A549 (cell line): ENCODE data around the gene SUDS3. TPM values are rescaled to one million over a fixed set of nuclear protein-coding genes. Genes with fewer than 3 reads are reported as not detected.

Source experiments
- ATAC-seq, 2 experiments: fragments of 200-7000 bp in 1 of 2; fragments of >200 bp in 1 of 2; cut with Nextera tagmentation in 1 of 2; cut with Tn5 transposase in 1 of 2; 3 replicates each; pipeline versions ENCODE4 v1.8.0 to v1.9.1; 2018 to 2020; ENCODE audit warnings: mild to moderate bottlenecking in 1 of 2, moderate library complexity in 1 of 2
- CTCF ChIA-PET: fragments of 300-600 bp; sonication (Branson Sonifier 250); formaldehyde crosslinking; extraction: SDS; loops from one replicate; lab custom pipeline; 2021; ENCODE audit warnings: antibody characterized with exemption, inconsistent platforms; lab: Yijun Ruan, JAX
- POLR2A ChIA-PET: fragments of 350-600 bp; formaldehyde crosslinking; extraction: SDS; loops from one replicate; lab custom pipeline; 2021; ENCODE audit warnings: antibody characterized with exemption, inconsistent platforms; lab: Yijun Ruan, JAX
- DNase-seq, 2 experiments: peaks; one replicate each; pipeline versions ENCODE4 v3.0.0 to v3.0.0-alpha.2; 2011 to 2016; ENCODE audit warnings: low read depth in 1 of 2, low spot score in 1 of 2
- FAIRE-seq: peaks from 2 replicates; lab custom pipeline; 2011; peaks lifted over from hg19 to GRCh38; lab: Jason Lieb, UNC
- H3K27ac ChIP-seq, 2 experiments: fragments of >200 bp; sonication (Bioruptor Twin); formaldehyde crosslinking; 3 replicates each; pipeline ENCODE4 v1.5.1; 2016 to 2017
- H3K4me1 ChIP-seq: fragments of >200 bp; sonication (Bioruptor Twin); formaldehyde crosslinking; 3 replicates; pipeline ENCODE4 v1.6.1; 2016
- H3K4me2 ChIP-seq: fragments of >200 bp; sonication (Bioruptor Twin); formaldehyde crosslinking; 3 replicates; pipeline ENCODE4 v1.6.1; 2016
- H3K4me3 ChIP-seq: fragments of >200 bp; sonication (Bioruptor Twin); formaldehyde crosslinking; 3 replicates; pipeline ENCODE4 v1.5.1; 2016
- H3K9me3 ChIP-seq: fragments of >200 bp; sonication (Bioruptor Twin); formaldehyde crosslinking; 3 replicates; pipeline ENCODE4 v1.6.1; 2016
- BHLHE40 ChIP-seq: IDR thresholded peaks from 2 replicates; pipeline ENCODE4 v1.6.1; 2012; ENCODE audit warnings: low read depth, low read length, inconsistent platforms
- CEBPB ChIP-seq, 2 experiments: fragments of >200 bp in 1 of 2; sonication (Bioruptor Twin) in 1 of 2; formaldehyde crosslinking in 1 of 2; IDR thresholded peaks; 2 replicates each; pipeline ENCODE4 v1.6.1; 2012 to 2016
- CHD2 ChIP-seq: fragments of 150-350 bp; IDR thresholded peaks from 2 replicates; pipeline ENCODE4 v1.6.1; 2014; ENCODE audit warnings: low read length; ENCODE audit not compliant: partially characterized antibody
- E2F6 ChIP-seq: IDR thresholded peaks from 2 replicates; pipeline ENCODE4 v1.6.1; 2012; ENCODE audit warnings: low read depth, borderline replicate concordance
- FOSB ChIP-seq: fragments of 250-450 bp; sonication (Bioruptor Pico); IDR thresholded peaks from 2 replicates; pipeline ENCODE4 v1.5.0; 2020; ENCODE audit warnings: mild to moderate bottlenecking, moderate library complexity
- FOSL2 ChIP-seq, 2 experiments: fragments of 450-650 bp in 1 of 2; fragments of >200 bp in 1 of 2; sonication (Bioruptor Twin) in 1 of 2; formaldehyde crosslinking; IDR thresholded peaks; 2 replicates each; pipeline versions ENCODE4 v1.5.0 to v1.6.1; 2016 to 2020; ENCODE audit warnings: mild to moderate bottlenecking in 1 of 2, moderate library complexity in 1 of 2
- FOXS1 ChIP-seq: fragments of 250-450 bp; sonication (Bioruptor Pico); IDR thresholded peaks from 2 replicates; pipeline ENCODE4 v1.5.0; 2020; ENCODE audit warnings: mild to moderate bottlenecking, moderate library complexity
- GATA3 ChIP-seq: IDR thresholded peaks from 2 replicates; pipeline ENCODE4 v1.6.1; 2012; ENCODE audit warnings: borderline replicate concordance
- HEYL ChIP-seq: fragments of 250-450 bp; sonication (Bioruptor Pico); IDR thresholded peaks from 2 replicates; pipeline ENCODE4 v1.8.0; 2021; ENCODE audit warnings: mild to moderate bottlenecking, moderate library complexity
- HMGXB4 ChIP-seq: fragments of 250-450 bp; sonication (Bioruptor Pico); IDR thresholded peaks from 2 replicates; pipeline ENCODE4 v1.5.0; 2021; ENCODE audit warnings: mild to moderate bottlenecking, moderate library complexity, borderline replicate concordance
- HOXB5 ChIP-seq: fragments of 250-450 bp; sonication (Bioruptor Pico); IDR thresholded peaks from 2 replicates; pipeline ENCODE4 v1.5.0; 2020; ENCODE audit warnings: mild to moderate bottlenecking, moderate library complexity
- MAFK ChIP-seq: fragments of 450-650 bp; IDR thresholded peaks from 2 replicates; pipeline ENCODE4 v1.6.1; 2014; ENCODE audit not compliant: partially characterized antibody
- MAZ ChIP-seq: fragments of 150-350 bp; IDR thresholded peaks from 2 replicates; pipeline ENCODE4 v1.6.1; 2014; ENCODE audit warnings: antibody characterized with exemption, low read depth, low read length, borderline replicate concordance
- PHF8 ChIP-seq: fragments of 200-600 bp; sonication (generic); IDR thresholded peaks from 2 replicates; pipeline ENCODE4 v1.6.1; 2016; ENCODE audit warnings: low read depth, mild to moderate bottlenecking, antibody characterized with exemption, moderate library complexity, borderline replicate concordance
- POLR2A ChIP-seq: IDR thresholded peaks from 2 replicates; pipeline ENCODE4 v1.6.1; 2012; ENCODE audit warnings: mild to moderate bottlenecking, low read length
- RARB ChIP-seq: fragments of 250-450 bp; sonication (Bioruptor Pico); IDR thresholded peaks from 2 replicates; pipeline ENCODE4 v1.8.0; 2021; ENCODE audit warnings: mild to moderate bottlenecking, moderate library complexity
- SREBF2 ChIP-seq: fragments of 450-650 bp; IDR thresholded peaks from 2 replicates; pipeline ENCODE4 v1.6.1; 2014; ENCODE audit warnings: mild to moderate bottlenecking, moderate library complexity
- TFCP2L1 ChIP-seq: fragments of 250-450 bp; sonication (Bioruptor Pico); IDR thresholded peaks from 2 replicates; pipeline ENCODE4 v1.5.0; 2021; ENCODE audit warnings: mild to moderate bottlenecking
- TP53 ChIP-seq: fragments of 250-450 bp; sonication (Bioruptor Pico); IDR thresholded peaks from 2 replicates; pipeline ENCODE4 v1.5.0; 2021; ENCODE audit warnings: mild to moderate bottlenecking, moderate library complexity
- USF2 ChIP-seq: fragments of 450-650 bp; IDR thresholded peaks from 2 replicates; pipeline ENCODE4 v1.6.1; 2014; ENCODE audit warnings: antibody characterized with exemption
- ZNF302 ChIP-seq: fragments of 250-450 bp; sonication (Bioruptor Pico); IDR thresholded peaks from 2 replicates; pipeline ENCODE4 v1.9.0; 2021; ENCODE audit warnings: inconsistent platforms, mild to moderate bottlenecking, moderate library complexity
- WGBS: methylation state at CpG from one replicate; pipeline ENCODE4 v1.1.6; 2017; ENCODE audit errors: missing lambda C conversion rate; 5-methylcytosine and 5-hydroxymethylcytosine counted together
- polyA plus RNA-seq, 4 experiments: library from polyadenylated mRNA; depleted of rRNA in 3 of 4; stranded (reverse); fragments of >200 nt; fragmentation: RNase III in 1 of 4; extraction: RNeasy Plus Mini Kit Qiagen cat#74134 plus additional on column Dnase treatment in 1 of 4; gene quantifications; 2 replicates in 3 of 4; 3 replicates in 1 of 4; pipeline ENCODE4 v1.2.3, GENCODE V29; 2011 to 2017

Gene SUDS3
- polyA plus RNA-seq, 2 of the 4 experiments (the other 2 are of a cell fraction) = 20.3 to 36.5 TPM

GRCh38 chr12:118334939-118335567 lies 41.3 kb upstream of the SUDS3 start:
- Histone ChIP-seq H3K9me3 (no peaks in the 10 kb centered on the region), H3K4me2 (peak overlapping the region; percentile 78; the same call in 1 of the 3 replicates), H3K4me3 (no peak overlapping the region), H3K4me1 (peaks cover 51% of the 10 kb centered on the region), H3K27ac (peak overlapping the region; percentile 52 to 69; a peak in 4 of 6 replicates)
- no peak for ATAC-seq
- no peak for FAIRE-seq
- WGBS = 96% methylated on average over 4 of the region's 4 CpGs
- CTCF ChIA-PET = interaction anchor here (0.7 to 1.5 kb wide), 3 partner anchors 24 to 41 kb away, joined by 3 to 5 read pairs (median 3); partner anchors contain the start of gene TAOK3
- DNase-seq = no peak
- POLR2A ChIA-PET = no interaction called here
- TF ChIP-seq FOXS1 (CRISPR knock-in tag) = no peak
- TF ChIP-seq RARB (CRISPR knock-in tag) = no peak

- 0 out of 3 replicates have a peak overlapping the region, but pooled peaks have one; percentile 7 for H3K4me3 ChIP-seq
- ATAC-seq (peak in 1 of 2 experiments; percentile 32; a peak in 3 of 6 replicates), FAIRE-seq (no peak), DNase-seq (peak in 1 of 2 experiments; percentile 29)
- POLR2A ChIA-PET = no interaction called here
- CTCF ChIA-PET = no interaction called here
- 3% methylated on average over 2 of the region's 2 CpGs for WGBS
- peak overlapping the region; percentile 78 for H3K4me2 ChIP-seq
- peaks cover 50% of the 10 kb centered on the region for H3K4me1 ChIP-seq
- peak overlapping the region; percentile 69 to 84; a peak in 5 of 6 replicates for H3K27ac ChIP-seq
- no peaks in the 10 kb centered on the region for H3K9me3 ChIP-seq
- TF ChIP-seq FOSL2 (IDR thresholded peaks at IDR 0.05) (no peak), FOSL2 (CRISPR knock-in tag; IDR thresholded peaks at IDR 0.05) (peak; percentile 51; the same call in 1 of the 2 replicates), SREBF2 (no peak)
These were observed 40.2 kb upstream of the SUDS3 start for GRCh38 chr12:118336123-118336522.

- peak overlapping the region; percentile 4; the same call in 1 of the 3 replicates for H3K4me3 ChIP-seq
- DNase-seq (peak in 1 of 2 experiments; percentile 57), FAIRE-seq (no peak), ATAC-seq (peak; percentile 34 to 60; a peak in 4 of 6 replicates)
- no peaks in the 10 kb centered on the region for H3K9me3 ChIP-seq
- peak overlapping the region; percentile 69 to 84 for H3K27ac ChIP-seq
- CTCF ChIA-PET = interaction anchor here (0.7 to 1.5 kb wide), 2 partner anchors 39 to 156 kb away, joined by 3 to 4 read pairs; partner anchors contain the start of gene SUDS3
- POLR2A ChIA-PET = no interaction called here
- 4% methylated on average over 6 of the region's 6 CpGs for WGBS
- TF ChIP-seq GATA3 (peak; percentile 10; the same call in 1 of the 2 replicates), HEYL (CRISPR knock-in tag) (no peak), FOSL2 (IDR thresholded peaks at IDR 0.05) (no peak), FOSL2 (CRISPR knock-in tag; IDR thresholded peaks at IDR 0.05) (peak; percentile 10; the same call in 1 of the 2 replicates), MAFK (no peak), CEBPB (IDR thresholded peaks at IDR 0.05) (peak in 1 of 2 experiments; percentile 18; a peak in 1 of 4 replicates)
- peaks cover 50% of the 10 kb centered on the region for H3K4me1 ChIP-seq
- peak overlapping the region; percentile 78 for H3K4me2 ChIP-seq
These were observed 39.0 kb upstream of the SUDS3 start for GRCh38 chr12:118337194-118337838.

- 38% methylated on average over 2 of the region's 2 CpGs for whole genome bisulfite sequencing
- no peak overlapping the region for H3K27ac ChIP-seq
- FAIRE-seq (peak; percentile 18), DNase-seq (no peak), ATAC-seq (no peak)
- ChIA-PET CTCF (interaction anchor here (0.7 kb wide), 1 partner anchor 238 kb away, joined by 3 read pairs; the partner anchor contains the start of gene VSIG10), POLR2A (no interaction called here)
- no peak for TF ChIP-seq ZNF302
- TF ChIP-seq USF2 = no peak
- TF ChIP-seq FOSB (CRISPR knock-in tag) = no peak
- TF ChIP-seq POLR2A = no peak
- TF ChIP-seq BHLHE40 = no peak
- TF ChIP-seq TFCP2L1 (CRISPR knock-in tag) = no peak
- no peak for TF ChIP-seq TP53 (CRISPR knock-in tag)
- no peak for TF ChIP-seq CHD2
- TF ChIP-seq HOXB5 = no peak
- no peak for TF ChIP-seq MAZ
- TF ChIP-seq E2F6 = no peak
- no peak for TF ChIP-seq HMGXB4 (CRISPR knock-in tag)
- TF ChIP-seq PHF8 = no peak
- TF ChIP-seq FOXS1 (CRISPR knock-in tag) = no peak
- H3K4me3 ChIP-seq = no peak overlapping the region
- no peak overlapping the region for H3K4me2 ChIP-seq
- no peaks in the 10 kb centered on the region for H3K9me3 ChIP-seq
- peaks cover 26% of the 10 kb centered on the region for H3K4me1 ChIP-seq
These were observed 34.3 kb upstream of the SUDS3 start for GRCh38 chr12:118342090-118342489.
